OCI-LY7 (cell line): ENCODE measurements around the gene WFS1. TPM values are rescaled to one million over a fixed set of nuclear protein-coding genes. Genes with fewer than 3 reads are reported as not detected.

Experiments used
- BruUV-seq: library from RNA; stranded (reverse); fragments of 400-500 nt; replicated peaks from 2 replicates; lab custom pipeline; 2021; lab: Mats Ljungman, UMichigan
- CTCF ChIA-PET: fragments of 300-600 bp; sonication (Branson Sonifier 250); formaldehyde crosslinking; loops from one replicate; lab custom pipeline; 2022; ENCODE audit warnings: antibody characterized with exemption; ENCODE audit not compliant: unreplicated experiment; lab: Charles Lee
- POLR2A ChIA-PET: fragments of 300-600 bp; sonication (Branson Sonifier 250); formaldehyde crosslinking; loops from one replicate; lab custom pipeline; 2022; ENCODE audit warnings: antibody characterized with exemption; lab: Charles Lee
- DNase-seq: peaks from one replicate; pipeline ENCODE4 v3.0.0-alpha.2; 2015; ENCODE audit warnings: low spot score
- H2AFZ ChIP-seq: fragments of 200-600 bp; sonication (generic), shearing (Covaris generic); 2 replicates; pipeline ENCODE4 v1.6.1; 2014; ENCODE audit warnings: mild to moderate bottlenecking, antibody characterized with exemption, low read length, moderate library complexity
- H3K27ac ChIP-seq: fragments of 200-600 bp; sonication (generic); 2 replicates; pipeline ENCODE4 v1.5.1; 2014; ENCODE audit warnings: mixed run types, low read depth, mild to moderate bottlenecking, moderate library complexity, low read length, inconsistent platforms; ENCODE audit not compliant: poor library complexity, severe bottlenecking
- H3K36me3 ChIP-seq: fragments of 200-600 bp; sonication (generic); 2 replicates; pipeline ENCODE4 v1.6.1; 2014; ENCODE audit warnings: mild to moderate bottlenecking, antibody characterized with exemption, low read length, moderate library complexity, mixed read lengths; ENCODE audit not compliant: insufficient read depth
- H3K4me1 ChIP-seq: fragments of 200-600 bp; sonication (generic); 2 replicates; pipeline ENCODE4 v1.5.1; 2014; ENCODE audit warnings: mild to moderate bottlenecking, low read length; ENCODE audit not compliant: insufficient read depth, poor library complexity, severe bottlenecking
- H3K4me2 ChIP-seq: fragments of 200-600 bp; sonication (generic); 2 replicates; pipeline ENCODE4 v1.6.1; 2014; ENCODE audit warnings: mild to moderate bottlenecking, low read length
- H3K4me3 ChIP-seq: fragments of 200-600 bp; sonication (generic); 2 replicates; pipeline ENCODE4 v1.5.1; 2014; ENCODE audit warnings: mild to moderate bottlenecking, low read depth, low read length; ENCODE audit not compliant: poor library complexity, severe bottlenecking
- H3K79me2 ChIP-seq: fragments of 200-600 bp; sonication (generic); 2 replicates; pipeline ENCODE4 v1.6.1; 2016; ENCODE audit warnings: low read depth, mild to moderate bottlenecking, low read length, moderate library complexity, mixed read lengths; ENCODE audit not compliant: insufficient read depth
- H3K9me2 ChIP-seq: fragments of 200-600 bp; sonication (generic); 2 replicates; pipeline ENCODE4 v1.6.1; 2016; ENCODE audit warnings: mild to moderate bottlenecking, low read length, mixed read lengths; ENCODE audit not compliant: insufficient read depth
- H3K9me3 ChIP-seq: fragments of 200-600 bp; sonication (generic); 2 replicates; pipeline ENCODE4 v1.6.1; 2014; ENCODE audit warnings: mild to moderate bottlenecking, mixed run types, low read length, mixed read lengths
- H4K20me1 ChIP-seq: fragments of 200-600 bp; sonication (generic); 2 replicates; pipeline ENCODE4 v1.6.1; 2014; ENCODE audit warnings: mild to moderate bottlenecking, antibody characterized with exemption, low read length, moderate library complexity, mixed read lengths; ENCODE audit not compliant: insufficient read depth
- CTCF ChIP-seq: fragments of 200-600 bp; sonication (generic); conservative IDR thresholded peaks from 2 replicates; pipeline ENCODE4 v1.5.1; 2014; ENCODE audit warnings: mild to moderate bottlenecking, antibody characterized with exemption, low read length, moderate library complexity, mixed read lengths
- EZH2phosphoT487 ChIP-seq: fragments of 200-600 bp; sonication (generic); IDR thresholded peaks from 2 replicates; pipeline ENCODE4 v1.6.1; 2018; ENCODE audit warnings: low read depth, borderline replicate concordance, mild to moderate bottlenecking, mixed run types, antibody characterized with exemption, low read length, moderate library complexity, mixed read lengths
- intact Hi-C: fragments of 100-400 bp; cut with micrococcal nuclease; formaldehyde crosslinking; loops from one replicate; pipeline ENCODE4 v1.10.0; 2022; ENCODE audit not compliant: unreplicated experiment
- total RNA-seq, 2 experiments: library from RNA; depleted of rRNA in 1 of 2; stranded (reverse); fragments of >200 nt in 1 of 2; shearing (Covaris generic) in 1 of 2; gene quantifications; 2 replicates each; pipeline ENCODE4 v1.2.3, GENCODE V29; 2014 to 2022

Gene WFS1
- total RNA-seq, 2 experiments from 2014 or later: 6.1 to 14.5 TPM

DNA sequence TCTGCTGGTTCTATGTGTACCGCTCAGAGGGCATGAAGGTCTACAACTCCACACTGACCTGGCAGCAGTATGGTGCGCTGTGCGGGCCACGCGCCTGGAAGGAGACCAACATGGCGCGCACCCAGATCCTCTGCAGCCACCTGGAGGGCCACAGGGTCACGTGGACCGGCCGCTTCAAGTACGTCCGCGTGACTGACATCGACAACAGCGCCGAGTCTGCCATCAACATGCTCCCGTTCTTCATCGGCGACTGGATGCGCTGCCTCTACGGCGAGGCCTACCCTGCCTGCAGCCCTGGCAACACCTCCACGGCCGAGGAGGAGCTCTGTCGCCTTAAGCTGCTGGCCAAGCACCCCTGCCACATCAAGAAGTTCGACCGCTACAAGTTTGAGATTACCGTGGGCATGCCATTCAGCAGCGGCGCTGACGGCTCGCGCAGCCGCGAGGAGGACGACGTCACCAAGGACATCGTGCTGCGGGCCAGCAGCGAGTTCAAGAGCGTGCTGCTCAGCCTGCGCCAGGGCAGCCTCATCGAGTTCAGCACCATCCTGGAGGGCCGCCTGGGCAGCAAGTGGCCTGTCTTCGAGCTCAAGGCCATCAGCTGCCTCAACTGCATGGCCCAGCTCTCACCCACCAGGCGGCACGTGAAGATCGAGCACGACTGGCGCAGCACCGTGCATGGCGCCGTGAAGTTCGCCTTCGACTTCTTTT lies 32.2 kb downstream of the WFS1 start:
- Histone ChIP-seq H3K79me2 (no peaks in the 10 kb centered on the region), H3K9me3 (no peaks in the 10 kb centered on the region), H3K4me2 (no peak overlapping the region), H3K4me1 (no peaks in the 10 kb centered on the region), H2AFZ (no peak overlapping the region), H3K9me2 (no peaks in the 10 kb centered on the region), H4K20me1 (no peaks in the 10 kb centered on the region), H3K27ac (no peak overlapping the region), H3K4me3 (no peak overlapping the region), H3K36me3 (no peaks in the 10 kb centered on the region)
- ChIA-PET POLR2A (interaction anchor here (0.6 to 1.1 kb wide), 2 partner anchors 20 to 27 kb away, joined by 3 to 5 read pairs; no protein-coding TSS in a partner anchor), CTCF (no interaction called here)
- BruUV-seq: no TSS peak
- no peak for DNase-seq
- intact Hi-C loops: no loop called here
- TF ChIP-seq CTCF (no peak), EZH2phosphoT487 (no peak)

- intact Hi-C loops: no loop called here
- no peak overlapping the region for H3K4me3 ChIP-seq
- H3K4me1 ChIP-seq: no peaks in the 10 kb centered on the region
- H2AFZ ChIP-seq: no peak overlapping the region
- H3K9me2 ChIP-seq: no peaks in the 10 kb centered on the region
- H3K27ac ChIP-seq: no peak overlapping the region
- no peak overlapping the region for H3K4me2 ChIP-seq
- H3K79me2 ChIP-seq: no peaks in the 10 kb centered on the region
- H4K20me1 ChIP-seq: no peaks in the 10 kb centered on the region
- no peak for TF ChIP-seq CTCF
- TF ChIP-seq EZH2phosphoT487: no peak
- no peak for DNase-seq
- ChIA-PET POLR2A (interaction anchor here (1.1 kb wide), 1 partner anchor 19 kb away, joined by 3 read pairs; no protein-coding TSS in a partner anchor), CTCF (no interaction called here)
- no peaks in the 10 kb centered on the region for H3K9me3 ChIP-seq
- H3K36me3 ChIP-seq: no peaks in the 10 kb centered on the region
- BruUV-seq: no TSS peak
Measured at GRCh38 chr4:6302869-6303268, 33.2 kb downstream of the WFS1 start.

DNA sequence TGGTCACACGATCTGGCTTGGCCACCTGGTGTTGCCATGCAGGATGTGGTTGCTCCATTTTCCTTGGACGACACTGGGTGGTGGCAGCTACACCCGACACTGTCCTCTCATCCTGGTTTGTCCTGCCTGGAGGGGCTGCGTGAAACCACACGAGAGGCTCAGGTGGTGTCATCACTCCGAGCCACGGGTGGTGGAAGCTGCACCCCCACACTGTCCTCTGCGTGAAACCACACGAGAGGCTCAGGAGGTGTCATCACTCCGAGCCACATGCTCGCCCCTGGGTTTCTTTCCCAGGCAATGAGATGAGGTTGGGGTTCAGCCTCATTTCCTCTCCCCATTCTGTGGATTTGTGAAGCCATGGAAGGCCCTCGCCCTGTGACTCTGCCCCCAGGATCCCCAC lies 34.3 kb downstream of the WFS1 start:
- H3K4me1 ChIP-seq: no peaks in the 10 kb centered on the region
- no peak for TF ChIP-seq CTCF
- TF ChIP-seq EZH2phosphoT487: no peak
- no peak overlapping the region for H3K27ac ChIP-seq
- H4K20me1 ChIP-seq: no peaks in the 10 kb centered on the region
- no peak overlapping the region for H3K4me3 ChIP-seq
- H3K9me3 ChIP-seq: no peaks in the 10 kb centered on the region
- POLR2A ChIA-PET: no interaction called here
- BruUV-seq: no TSS peak
- no peak for DNase-seq
- no peak overlapping the region for H3K4me2 ChIP-seq
- H2AFZ ChIP-seq: no peak overlapping the region
- H3K36me3 ChIP-seq: no peaks in the 10 kb centered on the region
- CTCF ChIA-PET: no interaction called here
- intact Hi-C loops: no loop called here
- no peaks in the 10 kb centered on the region for H3K79me2 ChIP-seq
- no peaks in the 10 kb centered on the region for H3K9me2 ChIP-seq
